IPS-15b (cell line): ENCODE measurements around the gene MOB1A.

ENCODE experiments used
- H3K27me3 ChIP-seq: one replicate; pipeline ENCODE4 v1.6.1; 2013; ENCODE audit warnings: low read length; ENCODE audit not compliant: control insufficient read depth, insufficient read depth
- H3K36me3 ChIP-seq: one replicate; pipeline ENCODE4 v1.6.1; 2013; ENCODE audit warnings: low read length; ENCODE audit not compliant: control insufficient read depth, insufficient read depth
- H3K4me1 ChIP-seq: one replicate; pipeline ENCODE4 v1.6.1; 2013; ENCODE audit warnings: mild to moderate bottlenecking, low read length; ENCODE audit not compliant: control insufficient read depth, insufficient read depth
- H3K4me3 ChIP-seq: one replicate; pipeline ENCODE4 v1.5.1; 2013; ENCODE audit warnings: low read depth, low read length
- H3K9ac ChIP-seq: one replicate; pipeline ENCODE4 v1.6.1; 2013; ENCODE audit warnings: low read depth, mild to moderate bottlenecking, low read length
- H3K9me3 ChIP-seq: one replicate; pipeline ENCODE4 v1.6.1; 2013; ENCODE audit warnings: mild to moderate bottlenecking, low read length; ENCODE audit not compliant: control insufficient read depth, insufficient read depth

Gene MOB1A

DNA sequence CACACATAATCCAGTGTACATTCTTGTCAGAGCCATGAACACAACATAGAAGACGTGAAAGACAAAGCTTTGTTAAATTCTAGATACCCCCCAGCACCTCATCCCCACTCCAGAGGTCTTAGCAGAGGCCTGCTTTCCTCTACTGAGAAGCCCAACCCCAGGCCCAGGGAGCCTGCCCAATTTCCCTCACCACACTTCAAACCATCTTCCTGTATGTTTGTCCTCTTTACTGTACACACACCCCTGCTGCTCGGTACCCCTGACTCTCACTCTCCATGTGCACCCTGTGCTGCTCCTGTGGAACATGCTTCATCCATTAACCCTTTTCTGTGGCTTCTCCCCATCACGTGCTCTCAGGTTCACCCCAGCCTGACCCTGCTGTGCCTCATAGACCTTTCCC, 68.1 kb downstream of the MOB1A start:
- H3K9ac ChIP-seq = no peak overlapping the region
- peaks cover 16% of the 10 kb centered on the region for H3K4me1 ChIP-seq
- no peaks in the 10 kb centered on the region for H3K9me3 ChIP-seq
- no peaks in the 10 kb centered on the region for H3K27me3 ChIP-seq
- no peak overlapping the region for H3K4me3 ChIP-seq
- no peaks in the 10 kb centered on the region for H3K36me3 ChIP-seq

DNA sequence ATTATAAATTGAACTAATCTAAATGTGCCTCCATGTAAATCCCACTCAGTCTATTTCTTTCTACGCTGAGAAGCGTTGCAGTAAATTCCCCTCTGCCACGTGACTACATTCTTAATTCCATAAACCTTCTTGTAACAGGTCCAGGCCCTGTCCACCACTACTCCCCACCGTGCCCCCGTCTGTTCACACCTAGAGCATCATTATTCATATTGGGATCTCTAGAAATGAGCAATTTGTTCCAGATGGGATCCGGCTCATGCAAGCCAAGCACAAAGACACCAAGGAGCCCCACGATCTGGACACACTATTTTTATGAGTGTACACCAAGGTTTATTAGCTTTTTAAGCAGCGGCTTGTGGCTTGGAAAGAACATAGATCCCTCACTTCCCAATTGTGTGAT, 69.1 kb downstream of the MOB1A start:
- Histone ChIP-seq H3K9me3 (no peaks in the 10 kb centered on the region), H3K9ac (no peak overlapping the region), H3K36me3 (no peaks in the 10 kb centered on the region), H3K4me1 (peaks cover 16% of the 10 kb centered on the region), H3K4me3 (no peak overlapping the region), H3K27me3 (no peaks in the 10 kb centered on the region)

DNA sequence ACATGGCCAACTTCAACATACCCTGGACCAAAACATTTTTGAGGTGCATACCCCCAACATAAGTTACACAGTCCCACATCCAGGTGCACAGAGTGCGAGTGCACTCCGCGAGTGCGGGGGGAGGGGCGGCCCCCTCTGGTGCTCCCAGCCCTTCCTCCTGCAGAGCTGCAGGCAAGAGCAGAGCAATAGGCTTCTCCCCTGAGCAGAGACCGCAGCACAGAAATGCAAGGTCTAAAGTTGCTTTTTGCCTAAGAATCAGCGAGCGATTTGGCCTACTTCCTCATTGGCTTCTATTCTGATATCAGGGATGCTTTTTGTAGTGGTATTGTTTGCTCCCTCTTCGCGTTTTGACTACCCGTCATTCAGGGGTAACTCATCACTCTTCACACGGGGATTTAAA, 71.6 kb downstream of the MOB1A start:
- Histone ChIP-seq H3K9ac (no peak overlapping the region), H3K27me3 (no peaks in the 10 kb centered on the region), H3K4me1 (peaks cover 16% of the 10 kb centered on the region), H3K9me3 (no peaks in the 10 kb centered on the region), H3K36me3 (no peaks in the 10 kb centered on the region), H3K4me3 (peak overlapping the region; percentile 35)

DNA sequence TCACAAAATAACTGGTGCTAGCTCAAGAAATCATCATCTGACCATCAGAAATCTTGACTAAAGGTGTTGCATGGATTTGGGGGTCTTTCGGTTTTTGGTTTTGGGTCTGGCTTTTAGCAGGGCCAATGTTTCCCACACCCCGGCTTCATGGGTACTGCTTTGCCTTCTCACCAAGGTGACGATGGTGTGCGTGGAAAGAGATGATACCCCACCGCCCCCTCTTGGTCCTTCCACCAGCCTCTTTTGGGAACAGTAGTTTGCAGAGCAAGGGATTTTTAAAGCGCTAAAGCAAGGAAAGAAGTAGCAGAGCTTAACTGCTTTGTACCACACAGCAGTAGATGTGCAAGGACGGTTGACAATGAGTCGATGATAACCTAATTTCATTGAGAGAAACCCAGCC, 73.3 kb downstream of the MOB1A start:
- Histone ChIP-seq H3K4me1 (peaks cover 16% of the 10 kb centered on the region), H3K27me3 (no peaks in the 10 kb centered on the region), H3K9me3 (no peaks in the 10 kb centered on the region), H3K9ac (no peak overlapping the region), H3K4me3 (no peak overlapping the region), H3K36me3 (peaks cover 13% of the 10 kb centered on the region)

DNA sequence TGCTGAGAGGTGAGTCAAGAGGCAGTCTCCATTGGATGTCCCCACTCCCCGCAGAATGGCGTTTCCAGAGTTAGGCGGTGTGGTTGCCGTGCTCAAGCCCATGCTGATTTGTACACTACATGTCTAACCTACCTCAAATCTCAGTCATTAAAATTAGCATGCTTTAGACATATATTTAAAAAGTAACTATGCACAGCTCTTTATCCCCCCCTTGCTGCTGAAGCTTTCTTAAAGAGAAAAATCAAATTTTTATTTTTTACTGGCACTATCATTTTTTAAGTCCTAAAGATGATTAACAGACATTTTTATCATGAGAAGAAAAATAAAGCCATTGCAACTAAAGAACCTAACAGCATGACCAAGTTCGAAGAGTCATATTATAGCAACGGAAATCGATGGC, 73.8 kb downstream of the MOB1A start:
- Histone ChIP-seq H3K4me1 (peaks cover 16% of the 10 kb centered on the region), H3K36me3 (peaks cover 18% of the 10 kb centered on the region), H3K9me3 (no peaks in the 10 kb centered on the region), H3K9ac (no peak overlapping the region), H3K27me3 (no peaks in the 10 kb centered on the region), H3K4me3 (no peak overlapping the region)

DNA sequence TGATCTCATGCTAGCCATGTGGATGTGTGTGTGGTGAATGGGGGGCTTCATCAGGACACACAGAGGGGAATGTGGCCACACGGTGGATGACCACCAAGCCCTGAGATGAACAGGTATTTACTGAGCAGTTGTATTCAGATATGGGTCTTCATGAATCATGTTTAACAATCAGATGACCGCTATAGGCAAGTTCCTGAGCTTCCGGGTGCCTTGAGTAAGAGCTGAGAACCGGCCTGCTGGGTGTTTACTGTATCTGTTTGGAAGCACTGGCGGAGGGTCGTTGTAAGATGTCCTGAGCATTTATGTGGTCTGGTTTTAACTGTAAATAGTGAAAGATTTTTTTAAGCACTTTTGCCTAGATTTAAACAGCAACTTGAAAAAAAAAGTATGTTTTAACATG, 74.9 kb downstream of the MOB1A start:
- Histone ChIP-seq H3K9ac (no peak overlapping the region), H3K9me3 (no peaks in the 10 kb centered on the region), H3K4me1 (peaks cover 16% of the 10 kb centered on the region), H3K27me3 (no peaks in the 10 kb centered on the region), H3K4me3 (no peak overlapping the region), H3K36me3 (peaks cover 20% of the 10 kb centered on the region)
